Fibroblast of skin of abdomen (primary cell): Measurements from ENCODE around the gene KLHL6. TPM values are rescaled to one million over a fixed set of nuclear protein-coding genes. Genes with fewer than 3 reads are reported as not detected.
"Not testable (repeated sequence)": the region's sequence is repeated elsewhere in the genome, so short reads cannot be mapped to it uniquely, and the experiment has no call there.

Source experiments
- DNase-seq: peaks from one replicate; pipeline ENCODE4 v3.0.0-alpha.2; 2013
- polyA plus RNA-seq, 2 experiments: library from polyadenylated mRNA; unstranded; fragments of 120-200 nt; gene quantifications; one replicate each; pipeline ENCODE4 v1.2.1, GENCODE V29; 2013; ENCODE audit not compliant: insufficient read length in 2 of 2

KLHL6 gene
- polyA plus RNA-seq (2013, experiment 1 of 2; ENCODE audit: insufficient read length): 0.06 TPM
- polyA plus RNA-seq (2013, experiment 2 of 2; ENCODE audit: insufficient read length): 0.04 TPM

- no peak for DNase-seq
Observed at GRCh38 chr3:183555541-183556081, at the start of gene KLHL6. Gene KLHL6, minus strand, starts transcription at chr3:183555706. Its CDS starts 53 bp downstream, at chr3:183555653.

DNA sequence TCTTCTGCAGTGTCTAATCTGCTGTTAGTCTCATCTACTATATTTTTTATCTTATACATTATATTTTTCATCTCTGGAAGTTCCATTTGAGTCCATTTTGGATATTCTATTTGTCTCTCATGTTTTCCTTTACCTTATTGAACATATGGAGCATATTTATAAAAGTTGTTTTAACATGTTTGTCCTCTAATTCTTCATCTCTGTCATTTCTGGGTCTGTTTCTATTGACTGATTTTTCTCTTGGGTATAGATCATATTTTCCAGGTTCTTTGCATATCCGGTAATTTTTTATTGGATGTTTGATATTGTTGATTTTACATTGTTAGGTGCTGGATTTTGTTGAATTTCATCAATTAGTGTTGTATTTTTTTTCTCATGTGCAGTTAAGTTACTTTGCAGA is 42.5 kb upstream of the KLHL6 start:
- no peak for DNase-seq

- no peak for DNase-seq
Observed at GRCh38 chr3:183594636-183595035, 39.1 kb upstream of the KLHL6 start.

GRCh38 chr3:183592821-183593220 is 37.3 kb upstream of the KLHL6 start:
- DNase-seq: no peak

DNA sequence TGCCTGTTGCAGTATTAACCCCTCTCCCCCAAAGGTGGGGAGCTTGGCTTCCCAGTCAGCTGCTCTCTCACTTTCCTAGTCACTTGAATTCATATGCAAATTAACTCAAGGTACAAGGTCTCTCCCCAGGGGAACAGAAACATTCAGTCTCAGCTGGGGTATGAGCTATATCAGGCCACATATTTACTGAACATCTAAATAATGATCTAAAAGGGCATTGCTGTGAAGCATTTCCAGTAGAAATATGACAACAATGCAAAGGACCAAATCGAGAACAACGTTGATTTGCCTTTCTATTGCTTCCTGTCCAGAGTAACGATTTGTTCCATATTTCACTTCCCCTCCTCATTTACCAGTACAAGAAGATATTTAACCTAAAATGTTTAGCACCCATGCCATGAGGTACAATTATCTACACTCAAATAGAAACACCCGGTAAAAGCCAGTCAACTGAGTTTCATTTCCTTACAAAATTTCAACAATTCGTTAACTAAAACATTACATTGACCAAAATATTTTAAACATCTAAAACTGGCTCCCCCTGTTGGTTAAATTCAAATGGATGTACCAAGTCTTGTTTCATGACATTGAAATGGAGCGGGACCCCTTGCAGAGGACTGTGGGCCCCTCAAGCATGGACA is 36.5 kb upstream of the KLHL6 start:
- DNase-seq: no peak

DNA sequence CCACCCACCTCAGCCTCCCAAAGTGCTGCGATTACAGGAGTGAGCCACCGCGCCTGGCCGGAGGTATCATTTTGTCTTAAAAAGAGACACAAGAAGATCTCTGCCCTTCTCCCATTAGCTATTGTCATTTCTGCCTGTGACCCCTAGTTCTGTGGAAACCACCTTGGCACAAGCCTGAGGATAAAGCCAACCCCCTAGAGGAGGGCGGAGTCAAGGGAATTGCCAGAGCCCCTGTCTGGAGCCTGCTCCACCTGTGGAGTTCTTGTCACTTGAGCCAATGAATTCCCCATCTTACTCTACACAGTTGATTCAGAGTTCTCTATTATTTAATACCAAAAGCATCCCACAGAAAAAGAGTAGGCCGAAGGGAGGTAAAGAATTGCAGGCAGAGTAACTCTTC is 34.9 kb upstream of the KLHL6 start:
- DNase-seq: no peak

- DNase-seq: no peak
Observed at GRCh38 chr3:183587336-183587735, 31.8 kb upstream of the KLHL6 start.

GRCh38 chr3:183586477-183586876 is 31.0 kb upstream of the KLHL6 start:
- no peak for DNase-seq

DNA sequence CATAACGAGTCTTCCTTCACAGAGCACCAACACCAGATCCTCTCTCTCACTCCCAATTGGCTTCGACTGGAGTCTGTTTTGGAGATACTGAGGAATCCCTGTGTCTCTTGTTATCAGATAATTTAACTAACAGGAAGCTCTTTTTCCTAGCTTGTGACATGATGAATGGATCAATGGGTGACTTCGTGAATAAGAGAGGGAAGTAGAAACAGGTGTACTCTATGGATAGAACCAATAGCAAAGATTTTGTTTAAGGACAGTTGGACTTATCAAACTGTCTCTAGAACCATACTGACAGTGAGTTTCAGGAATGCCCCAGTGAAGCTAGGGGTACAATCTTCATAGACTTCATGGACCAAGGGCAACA is 29.4 kb upstream of the KLHL6 start:
- no peak for DNase-seq

DNA sequence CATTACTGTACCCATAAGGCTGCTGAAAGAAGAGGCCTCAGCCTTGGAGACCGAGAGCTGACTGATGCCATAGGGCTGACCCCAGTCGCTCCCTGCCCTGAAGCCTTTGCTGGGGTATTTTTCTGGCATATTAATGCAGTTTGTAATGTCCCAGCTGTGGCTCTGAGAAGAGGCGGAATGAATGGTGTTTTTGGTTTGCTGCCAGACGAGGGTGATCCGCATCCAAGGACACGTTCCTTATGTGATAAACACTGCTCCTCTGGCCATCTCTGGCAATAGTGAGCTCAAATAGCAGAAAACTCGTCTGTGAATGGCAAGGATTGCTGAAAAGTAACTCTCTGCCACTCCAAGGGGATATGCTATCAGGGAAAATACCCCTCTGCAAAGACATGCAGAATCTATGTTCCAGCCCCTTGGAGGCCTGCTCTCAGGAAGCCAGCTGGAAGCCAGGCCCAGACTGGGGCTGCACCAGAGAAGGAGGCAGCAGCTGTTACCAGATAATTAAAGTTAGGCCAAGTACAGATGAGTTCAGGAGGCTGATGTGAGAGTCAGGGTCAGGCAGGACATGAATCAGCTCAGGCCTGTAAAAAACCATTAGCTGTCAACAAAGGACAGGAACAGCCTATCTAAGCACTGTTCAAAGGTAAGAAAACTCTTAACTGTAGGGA is 28.9 kb upstream of the KLHL6 start:
- DNase-seq: peak; percentile 28

DNA sequence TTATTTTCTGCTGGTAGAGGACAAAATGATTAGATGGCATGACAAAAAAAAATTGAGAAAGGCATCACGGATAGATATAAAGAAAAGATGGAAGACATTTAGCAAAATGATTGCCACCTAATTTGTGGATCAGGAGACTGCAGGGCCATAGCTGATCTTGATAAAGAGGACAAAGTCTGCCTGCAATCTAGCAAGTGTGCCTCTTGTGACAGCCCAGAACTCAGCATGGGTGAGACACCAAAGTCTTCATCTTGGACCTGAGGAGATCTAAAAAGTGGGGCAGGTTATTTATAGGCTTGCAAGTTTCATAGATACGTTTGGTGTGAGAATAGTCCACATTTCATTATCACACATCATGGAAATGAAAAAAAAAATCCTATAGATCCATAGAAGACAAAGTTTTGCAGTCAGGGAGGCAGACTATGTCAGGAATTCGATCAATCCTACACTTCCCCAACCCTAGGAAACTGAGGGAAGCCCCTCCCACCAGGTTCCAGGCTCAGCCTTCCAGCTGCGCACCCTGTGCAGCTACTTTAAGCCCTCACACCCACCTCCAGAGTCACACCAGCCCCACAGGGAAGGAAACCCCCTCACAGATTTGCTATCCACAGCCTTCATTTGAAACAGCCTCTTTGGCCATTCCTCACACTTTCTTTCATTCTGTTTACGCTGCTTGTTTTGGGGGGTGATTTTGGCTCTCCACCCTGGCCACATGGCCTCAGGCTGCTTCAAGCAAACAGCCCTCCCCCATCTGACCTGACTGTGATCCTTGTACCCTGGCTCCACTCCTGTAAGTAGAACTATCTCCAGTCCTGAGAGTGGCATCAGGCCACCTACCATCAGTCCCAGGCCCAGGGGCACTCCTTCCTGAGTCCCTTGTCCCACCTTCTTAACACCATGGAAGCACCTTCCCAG is 28.1 kb upstream of the KLHL6 start:
- DNase-seq: no peak

DNA sequence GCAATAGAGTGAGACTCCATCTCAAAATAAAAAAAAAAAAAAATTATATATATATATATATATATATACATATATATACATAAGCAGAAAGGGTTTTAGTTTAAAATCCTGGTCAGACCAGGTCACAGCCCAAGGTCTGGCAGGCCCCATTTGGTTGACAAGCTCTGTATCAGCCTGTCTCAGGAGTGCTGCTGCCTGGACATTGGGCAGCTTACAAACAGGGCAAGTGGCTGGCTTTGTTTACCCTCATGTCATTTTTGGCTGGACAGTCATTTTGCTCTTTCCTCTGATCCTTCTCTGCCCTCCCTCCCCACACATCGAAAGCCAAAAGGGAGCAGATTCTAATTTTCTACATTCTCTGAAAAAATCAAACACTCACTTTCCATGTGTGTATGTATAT is 26.7 kb upstream of the KLHL6 start:
- DNase-seq: no peak

DNA sequence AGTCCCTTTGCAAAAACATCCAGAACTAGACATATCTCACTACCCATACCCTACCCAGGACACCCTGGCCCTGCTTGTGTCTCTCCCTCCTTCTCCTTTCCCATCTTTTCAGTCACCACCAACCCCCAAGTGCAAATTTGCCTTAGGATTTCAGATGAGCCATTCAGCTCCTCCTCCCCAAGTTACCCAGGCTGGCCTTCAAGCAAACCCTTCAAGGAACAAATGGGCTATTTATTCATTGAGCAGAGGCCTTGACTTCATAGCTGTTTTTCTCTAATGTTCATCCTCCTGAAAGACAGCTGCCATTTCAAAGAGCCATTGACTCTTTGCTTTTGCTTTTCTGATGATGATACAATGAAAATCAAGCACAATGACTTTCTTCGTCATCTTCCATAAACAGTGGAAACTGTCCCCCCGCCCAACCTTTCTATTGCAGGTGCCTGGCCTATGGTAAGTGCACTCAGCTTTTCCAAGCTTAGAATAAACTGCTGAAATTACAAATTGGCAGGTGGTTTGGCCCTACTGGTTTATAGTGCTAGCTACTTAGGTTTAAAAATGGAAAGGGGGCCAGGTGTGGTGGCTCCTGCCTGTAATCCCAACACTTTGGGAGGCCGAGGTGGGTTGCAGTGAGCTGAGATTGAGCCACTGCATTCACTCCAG is 26.1 kb upstream of the KLHL6 start:
- no peak for DNase-seq

GRCh38 chr3:183579967-183580900 is 24.7 kb upstream of the KLHL6 start:
- DNase-seq: peak; percentile 34

- DNase-seq: no peak
Observed at GRCh38 chr3:183578179-183578578, 22.7 kb upstream of the KLHL6 start.

GRCh38 chr3:183577346-183577745 is 21.8 kb upstream of the KLHL6 start:
- no peak for DNase-seq

GRCh38 chr3:183576487-183577107 is 21.1 kb upstream of the KLHL6 start:
- DNase-seq: peak; percentile 44

DNA sequence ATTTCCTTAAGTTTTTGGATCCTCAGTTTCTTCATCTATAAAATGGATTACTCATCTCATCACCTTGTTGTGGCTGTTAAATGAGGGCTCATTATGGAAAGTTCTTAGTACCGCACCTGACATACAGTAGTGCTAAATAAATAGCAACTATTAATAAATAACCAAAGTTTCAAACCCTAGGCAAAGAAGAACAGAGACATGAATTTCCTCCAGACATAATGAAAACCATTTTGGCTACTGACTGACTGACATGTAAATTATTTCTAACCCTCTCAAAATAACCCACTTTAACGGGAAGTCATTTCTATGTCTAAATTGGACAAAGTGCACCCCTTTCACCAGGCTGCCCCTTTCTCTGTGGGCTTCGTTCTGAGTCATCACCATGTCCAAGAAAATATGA is 17.4 kb upstream of the KLHL6 start:
- no peak for DNase-seq

- not testable (repeated sequence) for DNase-seq
Observed at GRCh38 chr3:183570191-183570590, 14.7 kb upstream of the KLHL6 start.

GRCh38 chr3:183566880-183567279 is 11.4 kb upstream of the KLHL6 start:
- DNase-seq: no peak

- no peak for DNase-seq
Observed at GRCh38 chr3:183564046-183564445, 8.5 kb upstream of the KLHL6 start.
